Activated CD8-positive, alpha-beta memory T cell treated with anti-CD3 and anti-CD28 coated beads for 24 hours (primary cell): ENCODE results near the gene FAM131C.
"Not testable (repeated sequence)": the region's sequence is repeated elsewhere in the genome, so short reads cannot be mapped to it uniquely, and the experiment has no call there.

Source experiments
- DNase-seq: peaks from one replicate; pipeline ENCODE4 v3.0.0-alpha.2; 2020

FAM131C gene

GRCh38 chr1:16032388-16033102 is 40.9 kb downstream of the FAM131C start:
- DNase-seq: peak; percentile 80

- no peak for DNase-seq
Measured at GRCh38 chr1:16031551-16031950, 41.9 kb downstream of the FAM131C start.

- no peak for DNase-seq
Measured at GRCh38 chr1:16029288-16029687, 44.2 kb downstream of the FAM131C start.

- not testable (repeated sequence) for DNase-seq
Measured at GRCh38 chr1:16029003-16029268, 44.5 kb downstream of the FAM131C start.

- DNase-seq: no peak
Measured at GRCh38 chr1:16028237-16029002, 45.0 kb downstream of the FAM131C start.

- peak; percentile 77 for DNase-seq
Measured at GRCh38 chr1:16026723-16027484, 46.5 kb downstream of the FAM131C start.

- DNase-seq: not testable (repeated sequence)
Measured at GRCh38 chr1:16026302-16026701, 47.1 kb downstream of the FAM131C start.

GRCh38 chr1:16023050-16023653 is 50.3 kb downstream of the FAM131C start:
- no peak for DNase-seq

- DNase-seq: no peak
Measured at GRCh38 chr1:16022393-16022792, 51.1 kb downstream of the FAM131C start.

GRCh38 chr1:16021681-16022080 is 51.8 kb downstream of the FAM131C start, which contains the start of gene CLCNKA:
Gene CLCNKA (plus strand): TSS chr1:16022036. CDS start chr1:16022620, 584 bp downstream.
- no peak for DNase-seq

GRCh38 chr1:16020878-16021277 is 52.6 kb downstream of the FAM131C start:
- not testable (repeated sequence) for DNase-seq

- DNase-seq: no peak
Measured at GRCh38 chr1:16020325-16020724, 53.1 kb downstream of the FAM131C start.

- no peak for DNase-seq
Measured at GRCh38 chr1:16019644-16020277, 53.7 kb downstream of the FAM131C start.

GRCh38 chr1:16018749-16019643 is 54.5 kb downstream of the FAM131C start:
- no peak for DNase-seq

- no peak for DNase-seq
Measured at GRCh38 chr1:16018308-16018707, 55.1 kb downstream of the FAM131C start.

- DNase-seq: no peak
Measured at GRCh38 chr1:16017461-16018303, 55.8 kb downstream of the FAM131C start, which contains the start of gene HSPB7. Gene HSPB7 (minus strand): TSS chr1:16018043. CDS start chr1:16017963, 80 bp downstream.

- no peak for DNase-seq
Measured at GRCh38 chr1:16017076-16017460, 56.4 kb downstream of the FAM131C start.

GRCh38 chr1:16015960-16016901 is 57.2 kb downstream of the FAM131C start:
- DNase-seq: no peak

- DNase-seq: no peak
Measured at GRCh38 chr1:16015491-16015890, 58.0 kb downstream of the FAM131C start.
